ENCODE measurements around the gene THOC6.
A peak's percentile ranks its signal among the peaks of the same experiment; 100 is the strongest.

DNA sequence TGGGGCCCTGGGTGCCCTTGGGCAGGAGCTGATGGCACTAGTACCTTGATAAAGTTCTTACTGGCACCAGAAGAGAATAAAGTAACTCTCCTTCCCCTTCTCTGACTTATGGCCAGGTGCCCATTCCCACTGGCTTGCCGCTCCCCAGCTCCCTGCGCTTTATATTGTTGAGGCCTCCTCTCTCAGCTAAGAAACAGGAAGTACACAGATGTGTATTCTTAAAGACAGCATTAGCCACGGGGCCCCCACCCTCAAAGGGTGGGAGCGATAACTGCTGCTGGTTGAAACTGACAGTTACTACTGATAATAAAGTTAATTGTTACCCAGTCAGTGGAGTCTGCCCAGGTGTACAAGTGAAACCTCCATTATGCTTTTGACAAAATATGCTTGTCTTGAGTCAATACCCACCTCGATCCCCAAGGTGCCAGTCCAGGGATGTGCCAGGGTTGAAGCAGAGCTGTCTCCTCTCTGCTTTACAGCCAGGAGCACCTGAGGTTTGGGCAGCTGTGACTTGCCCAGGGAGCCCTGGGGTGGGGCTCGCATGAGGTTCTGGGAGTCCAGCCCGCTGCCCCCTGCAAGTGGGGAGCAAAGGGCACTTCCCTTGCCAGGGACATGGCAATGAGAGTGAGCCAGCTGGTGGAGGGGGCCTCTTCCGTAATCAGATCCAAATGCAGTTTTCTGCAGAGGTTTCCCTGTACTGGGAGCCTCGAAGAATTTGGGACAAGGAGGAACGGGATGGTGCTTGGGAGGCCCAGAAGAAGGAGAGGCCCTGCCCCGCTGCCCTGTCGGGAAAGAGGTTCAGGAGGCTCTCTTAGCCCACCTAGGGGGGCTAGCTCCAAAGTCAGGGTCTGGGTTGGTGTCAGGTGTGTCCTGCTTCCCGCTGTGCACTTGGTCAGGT is 16.5 kb upstream of the THOC6 start:
- TF ChIP-seq, protein P1, sequence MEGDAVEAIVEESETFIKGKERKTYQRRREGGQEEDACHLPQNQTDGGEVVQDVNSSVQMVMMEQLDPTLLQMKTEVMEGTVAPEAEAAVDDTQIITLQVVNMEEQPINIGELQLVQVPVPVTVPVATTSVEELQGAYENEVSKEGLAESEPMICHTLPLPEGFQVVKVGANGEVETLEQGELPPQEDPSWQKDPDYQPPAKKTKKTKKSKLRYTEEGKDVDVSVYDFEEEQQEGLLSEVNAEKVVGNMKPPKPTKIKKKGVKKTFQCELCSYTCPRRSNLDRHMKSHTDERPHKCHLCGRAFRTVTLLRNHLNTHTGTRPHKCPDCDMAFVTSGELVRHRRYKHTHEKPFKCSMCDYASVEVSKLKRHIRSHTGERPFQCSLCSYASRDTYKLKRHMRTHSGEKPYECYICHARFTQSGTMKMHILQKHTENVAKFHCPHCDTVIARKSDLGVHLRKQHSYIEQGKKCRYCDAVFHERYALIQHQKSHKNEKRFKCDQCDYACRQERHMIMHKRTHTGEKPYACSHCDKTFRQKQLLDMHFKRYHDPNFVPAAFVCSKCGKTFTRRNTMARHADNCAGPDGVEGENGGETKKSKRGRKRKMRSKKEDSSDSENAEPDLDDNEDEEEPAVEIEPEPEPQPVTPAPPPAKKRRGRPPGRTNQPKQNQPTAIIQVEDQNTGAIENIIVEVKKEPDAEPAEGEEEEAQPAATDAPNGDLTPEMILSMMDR (IDR thresholded peaks at IDR 0.05), result no peak
- TF ChIP-seq POLR2AphosphoS5 (IDR thresholded peaks at IDR 0.05), result peak in 2 of 3 donors; percentile 36 to 41

All from transverse colon (tissue), 4 donors.